Lung (tissue), 12 donors: ENCODE measurements around the gene ABLIM2. TPM values are rescaled to one million over a fixed set of nuclear protein-coding genes. Genes with fewer than 3 reads are reported as not detected.

Experiments
- ATAC-seq: fragments of 200-7000 bp; cut with Tn5 transposase; one replicate; pipeline ENCODE4 v1.9.1; 2020; ENCODE audit warnings: moderate number of reproducible peaks; ENCODE audit not compliant: insufficient read depth, low FRiP score
- DNase-seq, 3 donors: peaks; one replicate each; pipeline ENCODE4 v3.0.0-alpha.2; 2013 to 2017
- H3K27ac ChIP-seq, 2 donors: one replicate each; pipeline ENCODE4 v1.5.1; 2013; ENCODE audit warnings: mild to moderate bottlenecking in 2 of 2, moderate library complexity in 2 of 2, control low read depth in 1 of 2, inconsistent platforms in 1 of 2, low read depth in 1 of 2, low read length in 1 of 2
- H3K27me3 ChIP-seq, 3 donors: one replicate each; pipeline ENCODE4 v1.5.1; 2013; ENCODE audit warnings: low read length in 2 of 3; ENCODE audit not compliant: control insufficient read depth in 3 of 3, insufficient read depth in 3 of 3
- H3K36me3 ChIP-seq, 4 donors: one replicate each; pipeline ENCODE4 v1.5.1; 2013; ENCODE audit warnings: low read length in 4 of 4, mild to moderate bottlenecking in 1 of 4, moderate library complexity in 1 of 4; ENCODE audit not compliant: control insufficient read depth in 4 of 4, insufficient read depth in 4 of 4
- H3K4me1 ChIP-seq, 5 donors: one replicate each; pipeline ENCODE4 v1.5.1; 2013; ENCODE audit warnings: low read length in 5 of 5, mild to moderate bottlenecking in 2 of 5, moderate library complexity in 1 of 5; ENCODE audit not compliant: control insufficient read depth in 5 of 5, insufficient read depth in 5 of 5
- H3K4me3 ChIP-seq: one replicate; pipeline ENCODE4 v1.5.1; 2013; ENCODE audit warnings: mild to moderate bottlenecking, control low read depth, moderate library complexity
- H3K9ac ChIP-seq, 2 donors: one replicate each; pipeline ENCODE4 v1.5.1; 2013; ENCODE audit warnings: low read length in 2 of 2, control low read depth in 1 of 2; ENCODE audit not compliant: insufficient read depth in 1 of 2
- H3K9me3 ChIP-seq, 4 donors: one replicate each; pipeline ENCODE4 v1.5.1; 2013; ENCODE audit warnings: low read length in 3 of 4, mild to moderate bottlenecking in 1 of 4, moderate library complexity in 1 of 4; ENCODE audit not compliant: control insufficient read depth in 4 of 4, insufficient read depth in 3 of 4
- CTCF ChIP-seq: IDR thresholded peaks from 2 replicates; pipeline ENCODE4 v1.5.1; 2012; ENCODE audit warnings: mild to moderate bottlenecking; ENCODE audit errors: control extremely low read depth, extremely low read depth
- WGBS, 2 donors: extraction: QIAGEN DNeasy Blood & Tissue Kit; methylation state at CpG; one replicate each; pipeline ENCODE4 v1.1.7; 2013; 5-methylcytosine and 5-hydroxymethylcytosine counted together
- polyA plus RNA-seq, 2 donors: library from polyadenylated mRNA; stranded (reverse); fragments of 200-250 nt; gene quantifications; one replicate each; pipeline ENCODE4 v1.2.1, GENCODE V29; 2013
- total RNA-seq, 2 donors: library from RNA; depleted of rRNA in 1 of 2; stranded (reverse); fragments of >200 nt in 1 of 2; gene quantifications; one replicate each; pipeline ENCODE4 v1.2.1, GENCODE V29; 2014 to 2021
- donor health status: control.
- donor health status: control.
- donor health status: Bipolar disorder and iron deficiency.
- donor health status: healthy.
- donor health status: DM: yes; HTN: yes; CAD: no.

Gene ABLIM2
- total and polyA plus RNA-seq, 4 donors = 1.7 to 10.9 (median 5.2) TPM

DNA sequence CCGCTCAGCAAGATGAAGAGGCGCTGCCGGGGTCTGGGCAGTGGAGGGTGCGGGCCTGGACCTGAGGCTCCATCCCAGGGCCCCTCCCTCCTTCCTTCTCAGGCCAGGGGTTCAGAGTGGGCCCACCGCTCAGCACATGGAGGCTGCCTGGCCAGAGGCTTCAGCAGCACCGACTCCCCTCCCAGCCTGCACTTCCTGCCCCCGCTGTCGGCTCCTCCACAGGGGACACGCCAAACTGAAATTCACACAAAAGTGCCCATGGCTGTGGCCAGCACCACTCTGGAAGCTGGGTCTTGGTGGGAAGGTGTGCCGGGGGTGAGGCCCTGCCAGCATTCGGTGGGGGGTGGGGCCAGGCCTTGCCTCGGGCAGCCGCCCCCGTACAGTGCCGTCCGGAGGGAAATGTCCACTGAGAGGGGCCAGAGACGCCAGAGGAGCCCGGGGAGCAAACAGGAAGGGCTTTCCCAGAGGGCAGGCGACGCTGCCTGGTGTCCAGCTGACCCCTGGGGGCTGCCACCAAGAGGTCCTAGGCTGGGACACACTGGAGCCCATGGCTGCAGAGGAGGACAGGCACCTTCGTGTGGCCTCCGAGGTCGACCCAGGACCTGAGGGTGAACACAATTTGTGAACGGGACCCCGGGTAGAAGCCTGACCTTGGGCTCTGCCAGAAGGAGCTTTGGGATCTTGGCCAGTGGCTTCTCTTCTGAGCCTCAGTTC lies 134.4 kb downstream of the ABLIM2 start:
- 50 to 62% methylated on average over 24 to 25 of the region's 25 CpGs for WGBS, 2 donors

GRCh38 chr4:8023696-8024033 lies 134.9 kb downstream of the ABLIM2 start:
- WGBS, 2 donors = 82 to 83% methylated on average over 8 of the region's 8 CpGs
- no peak for DNase-seq
- Histone ChIP-seq H3K9ac (no peak overlapping the region), H3K4me1 (no peaks in the 10 kb centered on the region), H3K36me3 (peaks cover 0 to 2% (median 0%) of the 10 kb centered on the region in 4 donors), H3K27me3 (no peaks in the 10 kb centered on the region), H3K9me3 (no peaks in the 10 kb centered on the region), H3K27ac (no peak overlapping the region), H3K4me3 (no peak overlapping the region)
- TF ChIP-seq CTCF = no peak
- no peak for ATAC-seq

More for the DNA sequence above, 134.4 kb downstream of the ABLIM2 start:
- TF ChIP-seq CTCF = no peak
- Histone ChIP-seq H3K27ac (no peak overlapping the region), H3K27me3 (no peaks in the 10 kb centered on the region), H3K9ac (no peak overlapping the region), H3K9me3 (no peaks in the 10 kb centered on the region), H3K4me3 (no peak overlapping the region), H3K36me3 (peaks cover 0 to 2% (median 0%) of the 10 kb centered on the region in 4 donors), H3K4me1 (no peaks in the 10 kb centered on the region)
- ATAC-seq (no peak), DNase-seq (no peak)

DNA sequence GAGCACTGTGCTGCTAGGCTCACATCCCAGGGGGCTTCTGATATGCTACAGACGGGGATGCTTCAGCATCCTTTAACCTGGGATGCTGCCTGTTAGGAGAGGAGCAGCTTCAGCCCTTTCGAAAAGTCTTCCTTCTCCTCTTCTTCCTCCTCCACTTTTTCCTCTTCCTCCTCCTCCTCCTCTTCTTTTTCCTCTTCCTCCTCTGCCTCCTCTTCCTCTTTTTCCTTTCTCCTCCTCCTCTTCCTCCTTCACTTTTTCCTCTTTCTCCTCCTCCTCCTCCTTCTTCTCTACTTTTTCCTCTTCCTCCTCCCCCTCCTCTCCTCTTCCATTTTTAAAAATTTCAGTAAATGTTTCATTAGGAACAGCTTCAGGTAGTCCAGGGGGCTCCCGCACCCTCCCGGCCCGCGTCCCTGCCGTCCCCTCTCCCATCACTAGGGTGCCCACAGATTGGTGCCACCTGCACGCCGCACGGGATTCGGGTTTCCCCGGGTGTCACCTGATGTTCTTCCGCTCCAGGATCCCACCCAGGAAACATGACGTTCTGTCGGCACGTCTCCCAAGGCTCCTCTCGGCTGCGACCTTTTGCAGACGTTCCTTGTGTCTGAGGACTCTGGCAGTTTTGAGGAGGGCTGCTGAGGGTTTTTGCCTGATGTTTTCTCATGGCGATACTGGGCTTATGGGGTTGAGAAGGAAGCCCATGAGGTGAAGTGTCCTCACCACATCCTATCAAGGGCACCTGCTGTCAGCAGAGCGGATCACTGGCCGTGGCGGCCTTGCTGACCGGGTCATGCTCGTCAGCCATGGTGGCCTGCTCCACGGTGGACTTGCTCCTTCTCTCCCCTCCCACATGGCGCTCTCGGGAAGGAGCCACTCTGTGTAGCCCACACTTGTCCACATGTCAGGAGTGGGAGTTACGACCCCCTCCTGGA lies 135.6 kb downstream of the ABLIM2 start:
- ATAC-seq (no peak), DNase-seq (no peak)
- 91 to 93% methylated on average over 29 of the region's 29 CpGs for WGBS, 2 donors
- no peaks in the 10 kb centered on the region for H3K4me1 ChIP-seq
- no peak overlapping the region for H3K4me3 ChIP-seq
- H3K9ac ChIP-seq = no peak overlapping the region
- no peak for TF ChIP-seq CTCF
- peaks cover 0 to 2% (median 0%) of the 10 kb centered on the region in 4 donors for H3K36me3 ChIP-seq
- H3K27ac ChIP-seq = no peak overlapping the region
- no peaks in the 10 kb centered on the region for H3K9me3 ChIP-seq
- no peaks in the 10 kb centered on the region for H3K27me3 ChIP-seq
